AG09319 (cell line): ENCODE results near the gene GGA2.

Experiments used
- DNase-seq: peaks from one replicate; pipeline ENCODE4 v3.0.0-alpha.2; 2010; ENCODE audit warnings: low read depth; ENCODE audit errors: extremely low read depth
- CTCF ChIP-seq: IDR thresholded peaks from 2 replicates; pipeline ENCODE4 v1.5.1; 2011; ENCODE audit warnings: low read depth, mild to moderate bottlenecking, inconsistent platforms, low read length, moderate library complexity

Gene GGA2

GRCh38 chr16:23436951-23437350 is 73.3 kb downstream of the GGA2 start:
- DNase-seq, result no peak

GRCh38 chr16:23435500-23435899 is 74.8 kb downstream of the GGA2 start:
- no peak for DNase-seq
- peak; percentile 85 for TF ChIP-seq CTCF

More at GRCh38 chr16:23436951-23437350, 73.3 kb downstream of the GGA2 start:
- no peak for TF ChIP-seq CTCF

- peak; percentile 49 for DNase-seq
- peak; percentile 82 for TF ChIP-seq CTCF
Measured at GRCh38 chr16:23434380-23434779, 75.9 kb downstream of the GGA2 start.

GRCh38 chr16:23433261-23433920 is 76.9 kb downstream of the GGA2 start:
- no peak for DNase-seq
- no peak for TF ChIP-seq CTCF

- no peak for TF ChIP-seq CTCF
- no peak for DNase-seq
Measured at GRCh38 chr16:23432176-23433128, 77.8 kb downstream of the GGA2 start.

GRCh38 chr16:23428351-23428750 is 81.9 kb downstream of the GGA2 start:
- no peak for TF ChIP-seq CTCF
- no peak for DNase-seq

- TF ChIP-seq CTCF, result no peak
- DNase-seq, result no peak
Measured at GRCh38 chr16:23424292-23424958, 85.9 kb downstream of the GGA2 start.
